Mammary epithelial cell (primary cell): ENCODE data around the gene C1QL2.

Source experiments
- CTCF ChIP-seq, 2 donors: IDR thresholded peaks in 1 of 2; conservative IDR thresholded peaks in 1 of 2; 2 replicates each; pipeline ENCODE4 v1.5.1; 2011 to 2012; ENCODE audit warnings: inconsistent platforms in 2 of 2, low read length in 2 of 2, mild to moderate bottlenecking in 2 of 2, control low read depth in 1 of 2, low read depth in 1 of 2; ENCODE audit not compliant: insufficient read depth in 1 of 2; ENCODE audit errors: extremely low read depth in 1 of 2
- EZH2 ChIP-seq: IDR thresholded peaks from 2 replicates; pipeline ENCODE4 v1.6.1; 2012; ENCODE audit warnings: low read length, inconsistent platforms, borderline replicate concordance

DNA sequence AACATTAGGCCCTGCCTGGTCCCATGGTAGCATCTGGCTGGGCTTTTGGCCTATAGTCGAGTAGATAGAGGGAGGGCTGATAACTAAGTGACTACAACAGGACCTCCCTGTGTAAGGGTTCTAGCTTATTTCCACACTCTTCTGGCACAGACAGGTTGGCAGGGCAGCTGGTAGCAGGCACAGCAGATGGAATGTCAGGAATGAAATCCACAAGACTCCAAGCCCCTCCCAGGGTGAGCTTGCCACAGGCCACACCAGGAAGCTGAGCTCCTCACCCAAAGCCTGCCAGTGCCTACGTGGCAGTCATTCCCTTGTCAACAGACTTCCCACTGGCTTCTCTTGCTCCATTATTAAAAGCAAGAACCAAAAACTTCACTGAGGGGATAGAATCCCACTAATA is 20.7 kb upstream of the C1QL2 start:
- no peak for TF ChIP-seq CTCF (conservative IDR thresholded peaks at IDR 0.05 in 1 of 2, IDR thresholded peaks at IDR 0.05 in 1 of 2; ENCODE audit: extremely low read depth in 1 of 2, insufficient read depth in 1 of 2, low read depth in 1 of 2, low read length in 2 of 2)
- no peak for TF ChIP-seq EZH2
